ENCODE measurements around the gene SLC22A23.

SLC22A23 gene

DNA sequence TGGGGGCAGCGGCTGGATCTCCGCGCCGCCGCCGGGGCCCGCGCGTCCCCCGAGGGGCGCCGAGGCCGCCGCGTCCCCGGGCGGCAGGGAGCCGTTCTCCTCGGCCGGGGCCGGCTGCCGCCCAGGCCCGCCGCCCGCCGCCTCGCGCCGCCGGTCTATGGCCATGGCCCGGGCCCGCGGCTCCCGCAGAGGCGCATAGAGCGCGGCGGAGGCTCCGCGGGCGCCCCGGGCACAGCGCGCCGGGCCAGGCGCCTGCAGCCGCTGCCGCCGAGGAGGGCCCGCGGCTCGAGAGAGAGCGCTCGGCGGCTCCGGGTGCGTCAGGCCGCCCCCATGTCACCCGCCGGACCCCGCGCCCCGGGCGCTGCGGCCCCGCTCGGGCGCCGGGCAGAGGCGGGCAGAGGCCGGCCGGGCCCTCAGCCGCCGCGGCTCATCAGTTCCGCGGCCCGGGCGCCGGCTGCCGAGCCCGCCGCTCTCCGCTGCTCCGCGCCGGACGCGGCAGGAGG is 404 bp downstream of the SLC22A23 start:
- H3K4me3 Mint-ChIP-seq, result no peak overlapping the region
- ATAC-seq, result peak; percentile 44
- H3K9me3 Mint-ChIP-seq, result no peaks in the 10 kb centered on the region
- H3K36me3 Mint-ChIP-seq, result no peaks in the 10 kb centered on the region
- H3K27ac Mint-ChIP-seq, result no peak overlapping the region
- peaks cover 28% of the 10 kb centered on the region for H3K27me3 Mint-ChIP-seq
- peaks cover 8% of the 10 kb centered on the region for H3K4me1 Mint-ChIP-seq

DNA sequence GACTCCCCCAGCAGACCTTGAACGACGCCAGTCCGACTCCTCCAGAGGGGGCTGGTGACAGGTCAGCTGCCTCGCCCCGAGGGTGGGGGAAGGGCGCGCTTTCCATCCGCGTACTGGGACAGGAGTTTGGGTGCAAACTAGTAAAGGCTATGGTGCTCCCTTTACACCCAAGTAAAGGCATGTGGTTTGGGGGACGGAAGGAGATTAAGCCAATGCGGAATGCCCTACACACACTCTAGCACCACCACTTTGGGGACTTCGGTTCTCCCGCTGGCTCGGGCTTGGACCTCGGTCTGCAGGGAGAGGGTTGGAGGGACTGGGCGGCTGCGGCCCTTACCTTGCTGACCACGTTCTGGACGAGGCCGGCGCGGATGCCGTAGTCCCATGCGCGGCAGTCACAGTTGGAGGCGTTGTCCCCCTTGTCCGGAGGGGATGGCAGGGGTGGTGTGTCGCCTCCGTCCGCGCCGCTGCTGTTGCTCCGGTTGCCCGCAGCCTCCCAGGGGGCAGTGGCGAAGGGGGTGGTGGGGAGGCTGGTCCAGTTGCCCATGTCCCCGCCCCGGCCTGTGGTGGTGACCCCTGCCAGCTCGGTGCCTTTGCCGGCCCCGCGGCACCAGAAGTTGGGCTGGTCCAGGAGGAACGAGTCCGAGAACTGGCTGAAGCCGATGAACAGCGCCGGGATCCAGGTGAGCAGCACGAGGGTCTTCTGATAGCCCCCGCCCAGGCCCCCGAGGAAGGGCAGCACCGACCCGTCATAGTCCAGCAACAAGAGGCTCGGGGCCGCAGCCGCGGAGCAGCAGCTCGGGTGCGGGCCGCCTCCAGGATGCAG is 1.1 kb downstream of the SLC22A23 start:
- peaks cover 8% of the 10 kb centered on the region for H3K4me1 Mint-ChIP-seq
- H3K4me3 Mint-ChIP-seq, result no peak overlapping the region
- no peak for ATAC-seq
- no peak overlapping the region for H3K27ac Mint-ChIP-seq
- no peaks in the 10 kb centered on the region for H3K9me3 Mint-ChIP-seq
- H3K36me3 Mint-ChIP-seq, result no peaks in the 10 kb centered on the region
- peaks cover 31% of the 10 kb centered on the region for H3K27me3 Mint-ChIP-seq

DNA sequence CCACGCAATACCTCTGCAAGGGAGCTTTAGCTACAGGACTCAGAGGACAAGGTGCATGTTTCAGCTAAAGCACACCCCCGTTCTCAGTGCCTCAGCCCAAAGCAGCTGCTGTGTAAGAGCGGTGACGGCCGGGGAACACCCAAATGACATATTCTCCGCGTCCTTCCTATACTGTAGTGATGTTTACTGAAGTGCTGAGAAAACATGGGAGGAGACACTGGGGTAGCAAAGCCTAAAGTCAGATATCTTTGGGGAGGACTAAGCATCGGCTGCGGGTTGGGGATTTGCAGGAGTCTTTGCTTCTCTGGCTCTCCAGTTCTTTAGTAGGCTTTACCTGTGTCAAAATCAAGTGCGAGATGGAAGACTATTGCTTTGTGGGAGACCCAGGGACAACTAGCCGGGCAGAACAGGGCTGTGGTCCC is 1.7 kb downstream of the SLC22A23 start:
- H3K4me1 Mint-ChIP-seq, result peaks cover 8% of the 10 kb centered on the region
- no peak overlapping the region for H3K4me3 Mint-ChIP-seq
- no peak overlapping the region for H3K27ac Mint-ChIP-seq
- peaks cover 31% of the 10 kb centered on the region for H3K27me3 Mint-ChIP-seq
- H3K36me3 Mint-ChIP-seq, result no peaks in the 10 kb centered on the region
- ATAC-seq, result no peak
- no peaks in the 10 kb centered on the region for H3K9me3 Mint-ChIP-seq

DNA sequence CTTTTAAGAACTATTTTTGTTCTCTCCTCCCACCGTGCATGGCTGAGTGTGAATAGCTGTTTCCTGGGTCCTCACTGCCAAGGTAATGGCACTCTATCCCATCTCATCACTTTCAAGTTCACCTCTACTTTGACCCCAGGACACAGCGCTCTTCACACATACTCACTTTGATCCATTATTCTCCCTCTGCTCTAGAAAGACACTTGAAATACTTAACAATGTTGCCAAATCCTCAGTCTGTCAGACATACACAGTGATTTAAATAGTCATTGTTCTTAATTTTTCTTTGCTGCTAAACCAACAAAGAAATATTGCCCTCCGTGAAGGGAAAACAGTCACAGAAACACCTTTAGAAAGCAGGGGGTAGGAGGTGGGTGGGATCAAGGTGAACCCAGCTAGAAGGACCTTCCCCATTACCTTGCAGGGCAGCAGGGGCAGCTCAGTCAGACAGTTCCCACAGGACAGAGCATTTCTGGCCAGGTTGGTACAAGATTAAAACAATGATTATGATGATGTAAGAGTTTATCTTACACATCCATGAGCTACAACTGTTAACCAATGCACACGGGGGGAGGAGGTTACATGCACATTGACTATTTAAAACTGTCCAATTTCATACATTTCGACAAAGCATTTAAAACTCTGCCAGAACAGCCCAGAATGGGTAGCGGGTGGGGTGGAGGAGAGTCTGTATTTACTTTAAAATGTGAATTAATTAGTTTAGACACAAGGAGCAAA is 2.4 kb downstream of the SLC22A23 start:
- Mint-ChIP-seq H3K27me3 (peaks cover 38% of the 10 kb centered on the region), H3K4me1 (peaks cover 13% of the 10 kb centered on the region), H3K27ac (no peak overlapping the region), H3K36me3 (no peaks in the 10 kb centered on the region), H3K9me3 (no peaks in the 10 kb centered on the region), H3K4me3 (no peak overlapping the region)
- ATAC-seq, result no peak

DNA sequence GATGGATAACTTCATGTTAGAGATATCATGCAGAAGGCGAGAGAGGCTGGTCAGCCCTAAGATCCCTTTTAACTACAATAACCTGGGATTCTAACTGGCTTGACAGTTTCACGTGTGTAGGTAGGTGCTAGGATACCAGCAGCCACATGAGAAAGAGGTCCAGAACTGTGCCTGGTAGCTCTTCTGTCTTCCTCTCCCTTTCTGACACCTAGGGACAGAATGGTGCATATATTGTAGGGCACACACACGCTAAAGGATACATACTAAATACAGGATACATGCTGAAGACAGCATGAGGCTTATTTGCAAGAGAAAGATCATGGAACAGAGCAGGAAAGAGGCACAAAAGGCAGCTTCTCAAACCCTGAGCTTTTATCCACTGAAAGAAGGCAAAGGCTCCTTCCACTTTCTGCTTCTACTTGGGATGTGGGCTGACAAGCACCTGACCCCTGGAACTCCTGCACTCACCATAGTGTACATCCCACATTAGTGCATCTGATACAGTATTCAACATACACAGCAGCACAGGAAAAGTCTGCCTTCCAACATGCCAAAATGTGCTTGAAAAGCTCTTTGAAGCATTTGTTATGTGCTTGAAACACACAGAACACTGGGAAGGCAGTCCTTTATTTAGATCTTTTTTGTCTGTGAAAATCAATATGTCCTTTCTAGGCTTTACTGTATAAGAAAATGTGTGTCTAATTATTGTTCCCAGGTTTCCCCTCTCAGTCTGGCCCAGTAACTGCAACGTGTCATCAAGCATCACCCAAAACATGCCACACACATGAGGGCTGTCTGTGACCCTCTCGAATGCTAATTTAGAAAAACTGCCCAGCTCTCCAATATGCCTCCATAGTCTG is 3.2 kb downstream of the SLC22A23 start:
- no peak overlapping the region for H3K27ac Mint-ChIP-seq
- ATAC-seq, result no peak
- H3K4me3 Mint-ChIP-seq, result no peak overlapping the region
- H3K27me3 Mint-ChIP-seq, result peaks cover 39% of the 10 kb centered on the region
- H3K4me1 Mint-ChIP-seq, result peaks cover 14% of the 10 kb centered on the region
- H3K36me3 Mint-ChIP-seq, result no peaks in the 10 kb centered on the region
- no peaks in the 10 kb centered on the region for H3K9me3 Mint-ChIP-seq

DNA sequence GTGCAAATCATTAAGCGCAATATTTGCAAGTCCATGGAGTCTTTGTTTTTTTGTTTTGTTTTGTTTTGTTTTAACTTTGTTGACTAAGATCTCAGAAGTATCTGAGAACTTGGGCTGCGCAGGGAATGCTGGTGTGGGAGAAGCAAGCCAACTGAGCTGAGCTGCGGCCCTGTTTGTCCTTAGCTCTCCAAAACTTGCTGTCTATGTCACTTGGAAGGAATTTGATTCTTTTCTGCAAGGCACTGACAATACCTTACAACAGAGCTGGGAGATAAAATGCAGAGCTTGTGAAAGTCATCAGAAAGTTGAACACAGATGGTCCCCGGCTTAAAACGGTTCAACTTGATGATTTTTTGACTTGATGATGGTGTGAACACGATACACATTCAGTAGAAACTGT is 5.4 kb downstream of the SLC22A23 start:
- Mint-ChIP-seq H3K9me3 (no peaks in the 10 kb centered on the region), H3K4me3 (no peak overlapping the region), H3K4me1 (peaks cover 6% of the 10 kb centered on the region), H3K27me3 (peaks cover 39% of the 10 kb centered on the region), H3K27ac (no peak overlapping the region), H3K36me3 (no peaks in the 10 kb centered on the region)
- ATAC-seq, result no peak

DNA sequence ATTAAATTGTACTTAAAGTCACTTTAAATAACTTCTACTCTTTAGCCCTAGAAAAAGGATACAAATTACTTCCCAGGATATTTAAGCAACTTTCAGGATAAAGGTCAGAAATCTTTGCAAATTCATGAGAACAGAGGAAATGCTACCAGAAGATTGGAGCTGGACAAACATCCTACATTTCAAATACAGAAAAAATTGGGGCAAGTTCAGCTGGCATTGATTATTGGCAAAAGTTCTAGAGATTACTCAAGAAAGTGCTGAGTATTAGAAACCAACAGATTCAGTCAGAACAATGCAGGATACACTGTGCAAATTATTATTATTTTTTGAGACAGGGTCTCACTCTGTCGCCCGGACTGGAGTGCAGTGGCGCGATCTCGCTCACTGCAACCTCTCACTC is 6.0 kb downstream of the SLC22A23 start:
- H3K9me3 Mint-ChIP-seq, result no peaks in the 10 kb centered on the region
- H3K27ac Mint-ChIP-seq, result no peak overlapping the region
- H3K27me3 Mint-ChIP-seq, result peaks cover 41% of the 10 kb centered on the region
- peaks cover 6% of the 10 kb centered on the region for H3K4me1 Mint-ChIP-seq
- ATAC-seq, result no peak
- H3K36me3 Mint-ChIP-seq, result no peaks in the 10 kb centered on the region
- H3K4me3 Mint-ChIP-seq, result no peak overlapping the region

DNA sequence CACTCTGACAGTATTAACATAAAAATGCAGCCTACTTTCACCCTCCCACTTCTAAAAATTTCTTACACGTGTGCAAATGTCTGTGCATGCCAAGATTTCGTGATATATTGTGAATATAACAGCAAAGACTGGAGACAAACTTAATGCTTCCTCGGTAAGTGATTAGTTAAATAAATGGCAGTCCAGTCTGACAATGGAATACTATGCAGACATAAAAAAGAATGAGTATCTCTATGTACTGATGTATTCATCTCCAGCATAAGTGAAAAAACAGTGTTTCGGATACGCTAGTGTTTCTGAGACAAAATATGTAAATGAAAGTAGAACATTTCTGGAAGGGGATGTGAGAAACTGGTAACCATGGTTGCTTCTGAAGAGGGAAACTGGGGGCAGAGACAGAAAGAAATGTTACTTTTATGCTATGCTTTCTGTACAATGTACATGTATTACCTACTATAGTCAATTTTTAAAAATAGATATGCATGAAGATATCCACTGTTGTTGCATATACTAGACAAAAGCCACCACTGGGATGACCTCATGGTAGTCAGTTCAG is 7.0 kb downstream of the SLC22A23 start:
- Mint-ChIP-seq H3K36me3 (no peaks in the 10 kb centered on the region), H3K9me3 (no peaks in the 10 kb centered on the region), H3K4me1 (peaks cover 6% of the 10 kb centered on the region), H3K4me3 (no peak overlapping the region), H3K27me3 (peaks cover 48% of the 10 kb centered on the region), H3K27ac (no peak overlapping the region)
- peak; percentile 76 for ATAC-seq

DNA sequence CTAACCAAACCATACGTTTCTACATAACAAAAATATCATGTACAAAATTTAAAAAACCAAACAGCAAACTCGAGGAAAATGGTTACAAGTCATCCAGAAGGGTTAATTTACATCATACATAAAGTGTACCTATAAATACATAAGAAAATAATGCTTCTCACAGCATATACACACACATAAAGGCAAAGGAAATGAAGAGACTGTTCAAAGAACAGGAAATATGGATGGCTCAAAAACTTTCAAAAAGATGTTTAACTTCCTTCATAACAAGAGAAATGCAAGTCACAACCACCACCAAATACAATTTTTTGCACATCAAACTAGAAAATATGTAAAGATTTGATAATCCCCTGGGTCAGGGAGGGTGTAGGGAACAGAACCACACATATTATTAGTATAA is 7.5 kb downstream of the SLC22A23 start:
- Mint-ChIP-seq H3K9me3 (no peaks in the 10 kb centered on the region), H3K36me3 (no peaks in the 10 kb centered on the region), H3K4me1 (peaks cover 6% of the 10 kb centered on the region), H3K4me3 (no peak overlapping the region), H3K27ac (no peak overlapping the region), H3K27me3 (peaks cover 48% of the 10 kb centered on the region)
- ATAC-seq, result no peak

DNA sequence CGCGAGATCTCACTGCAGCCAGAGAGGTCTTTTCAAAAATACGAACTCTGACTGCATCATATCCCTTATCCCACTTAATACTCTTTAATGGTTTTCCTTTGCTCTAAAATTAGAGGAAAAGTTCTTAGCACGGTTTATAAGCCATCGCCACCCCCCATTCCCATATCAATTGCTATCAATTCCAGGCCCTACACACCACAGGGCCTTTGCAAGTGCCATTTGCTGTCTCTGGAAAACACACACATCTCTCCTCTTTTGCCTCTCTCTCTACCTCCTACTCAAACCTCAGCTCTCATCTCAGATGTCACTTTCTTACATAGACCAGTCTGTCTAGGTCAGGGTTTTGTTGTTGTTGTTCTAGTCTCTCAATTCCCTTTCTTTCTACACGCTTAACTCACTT is 9.8 kb downstream of the SLC22A23 start:
- Mint-ChIP-seq H3K4me3 (no peak overlapping the region), H3K27me3 (peaks cover 51% of the 10 kb centered on the region), H3K4me1 (peaks cover 6% of the 10 kb centered on the region), H3K27ac (no peak overlapping the region), H3K9me3 (no peaks in the 10 kb centered on the region), H3K36me3 (no peaks in the 10 kb centered on the region)
- ATAC-seq, result peak; percentile 26

DNA sequence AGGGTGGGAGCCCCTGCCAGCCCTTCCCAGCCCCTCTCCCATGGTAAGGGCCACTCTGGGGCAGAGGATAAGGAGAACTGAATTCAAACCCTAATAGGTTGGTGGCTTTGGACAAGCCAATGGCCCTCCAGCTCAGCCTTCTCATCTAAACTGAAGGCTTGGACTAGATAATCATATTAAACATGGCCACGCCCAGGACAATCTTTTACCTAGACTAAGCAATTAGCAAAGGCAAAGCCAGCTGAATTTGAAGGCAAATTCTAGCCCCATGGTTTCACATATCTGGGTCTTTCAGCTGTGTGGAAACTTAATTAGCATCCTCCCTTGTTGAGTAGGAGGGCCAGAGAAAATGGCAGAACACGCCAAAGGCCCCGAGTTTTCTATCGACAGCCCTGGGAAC is 10.7 kb downstream of the SLC22A23 start:
- no peak overlapping the region for H3K4me3 Mint-ChIP-seq
- no peaks in the 10 kb centered on the region for H3K9me3 Mint-ChIP-seq
- no peaks in the 10 kb centered on the region for H3K36me3 Mint-ChIP-seq
- ATAC-seq, result no peak
- peaks cover 51% of the 10 kb centered on the region for H3K27me3 Mint-ChIP-seq
- no peak overlapping the region for H3K27ac Mint-ChIP-seq
- peaks cover 6% of the 10 kb centered on the region for H3K4me1 Mint-ChIP-seq

DNA sequence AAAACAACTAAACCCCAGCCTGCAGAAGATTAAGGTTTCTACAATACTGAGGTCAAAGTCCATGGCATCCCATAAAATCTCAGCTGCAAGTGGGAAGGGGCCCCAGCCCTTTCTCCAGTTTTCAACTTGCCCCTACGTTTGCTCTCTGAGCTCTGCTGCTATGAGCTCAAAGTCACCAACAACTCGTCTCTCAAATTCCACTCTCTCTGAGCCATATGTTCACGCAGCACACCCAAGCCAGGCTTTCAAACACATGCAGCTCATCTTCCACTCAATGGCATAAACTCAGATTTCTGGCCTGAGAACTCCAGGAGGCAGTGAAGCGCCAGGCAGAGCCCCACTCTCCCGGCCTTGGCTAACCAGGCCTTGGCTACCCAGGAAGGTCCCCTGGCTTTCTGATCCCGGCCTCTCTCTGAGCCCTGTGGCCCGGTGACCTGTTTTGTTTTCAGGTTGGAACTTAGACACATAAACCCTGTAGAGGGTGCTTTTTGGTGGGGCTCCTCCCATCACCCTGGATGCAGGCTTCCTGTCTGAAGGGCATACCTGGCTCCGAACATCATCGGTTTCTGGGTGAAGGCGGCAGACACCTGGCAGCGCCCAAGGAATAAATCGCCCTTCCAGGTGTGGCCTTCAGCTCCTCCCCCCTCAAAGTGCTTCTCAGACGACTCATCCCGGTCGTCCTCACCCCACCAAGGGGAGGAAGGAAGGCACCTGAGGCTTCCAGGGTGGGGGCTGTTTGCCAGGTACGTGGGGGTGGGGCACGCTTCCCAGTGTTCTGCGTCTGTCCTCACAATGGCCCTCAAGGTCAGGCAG is 12.4 kb downstream of the SLC22A23 start:
- no peak for ATAC-seq
- H3K9me3 Mint-ChIP-seq, result no peaks in the 10 kb centered on the region
- H3K27me3 Mint-ChIP-seq, result peaks cover 61% of the 10 kb centered on the region
- H3K36me3 Mint-ChIP-seq, result no peaks in the 10 kb centered on the region
- H3K4me1 Mint-ChIP-seq, result peaks cover 1% of the 10 kb centered on the region
- H3K4me3 Mint-ChIP-seq, result no peak overlapping the region
- H3K27ac Mint-ChIP-seq, result no peak overlapping the region

DNA sequence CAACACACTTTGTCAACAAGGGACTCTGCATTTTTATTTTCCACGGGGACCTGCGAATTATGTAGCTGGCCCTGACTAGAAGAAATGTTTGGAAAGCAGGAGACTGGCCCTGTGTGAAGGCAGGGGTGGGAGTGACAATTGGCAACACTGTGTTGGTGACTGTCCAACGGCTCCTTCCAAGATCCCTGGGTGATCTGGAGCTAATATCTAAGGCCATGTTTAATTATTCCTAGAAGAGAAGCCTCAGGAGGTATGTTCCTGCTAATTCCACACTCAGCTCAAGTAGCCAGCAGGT is 13.7 kb downstream of the SLC22A23 start:
- Mint-ChIP-seq H3K36me3 (no peaks in the 10 kb centered on the region), H3K27me3 (peaks cover 52% of the 10 kb centered on the region), H3K4me3 (no peak overlapping the region), H3K4me1 (no peaks in the 10 kb centered on the region), H3K27ac (no peak overlapping the region), H3K9me3 (no peaks in the 10 kb centered on the region)
- ATAC-seq, result no peak

DNA sequence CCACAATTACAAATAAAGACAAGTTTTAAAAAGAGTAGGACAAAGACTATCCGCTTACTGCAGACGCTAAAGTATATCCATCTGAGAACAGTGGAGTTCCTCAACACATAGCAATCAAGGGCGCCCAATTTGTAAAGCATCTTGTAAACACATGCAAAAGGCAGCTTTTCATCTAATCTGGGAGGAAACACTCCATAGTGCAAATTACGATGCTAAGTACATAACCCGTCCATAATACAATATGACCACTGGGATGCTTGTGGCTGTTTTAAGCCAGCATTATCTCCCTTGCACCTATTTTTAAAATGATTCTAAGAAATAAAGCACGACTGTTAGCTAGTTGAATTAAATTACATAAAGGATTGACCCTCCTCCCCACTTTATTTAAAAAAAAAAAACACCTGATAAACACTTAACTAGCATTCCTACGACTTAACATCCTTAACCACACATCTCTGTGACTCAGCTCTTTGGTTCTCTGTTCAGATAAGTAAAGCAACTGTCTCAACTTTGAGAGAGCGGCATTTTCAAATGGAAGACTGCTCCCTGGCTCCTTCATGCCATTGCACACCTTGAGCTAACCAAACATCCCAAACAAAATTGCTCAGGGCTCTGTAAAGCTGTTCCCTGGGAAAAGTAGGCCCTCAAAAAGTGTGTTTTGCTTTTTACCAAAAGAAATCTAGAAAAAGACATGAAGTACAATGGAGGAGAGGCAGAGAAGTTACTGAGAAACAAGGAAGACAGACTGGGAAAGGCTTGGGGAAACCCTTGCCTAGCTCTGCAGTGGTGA is 14.2 kb downstream of the SLC22A23 start:
- H3K36me3 Mint-ChIP-seq, result no peaks in the 10 kb centered on the region
- no peak overlapping the region for H3K27ac Mint-ChIP-seq
- H3K4me3 Mint-ChIP-seq, result no peak overlapping the region
- no peak for ATAC-seq
- no peaks in the 10 kb centered on the region for H3K9me3 Mint-ChIP-seq
- H3K27me3 Mint-ChIP-seq, result peaks cover 52% of the 10 kb centered on the region
- H3K4me1 Mint-ChIP-seq, result no peaks in the 10 kb centered on the region

All from stimulated activated memory B cell treated with anti-CD40 and anti-IgM and Interleukin-4, amounts not matched to agents 10 μg/mL and 1 μg/mL and 100 μg/mL, for 72 hours (primary cell).